GM19452 (cell line): Measurements from ENCODE around the gene INTS1.
A peak's percentile ranks its signal among the peaks of the same experiment; 100 is the strongest.

Experiments used
- ATAC-seq: cut with Tn5 transposase; IDR thresholded peaks from one replicate; pipeline ENCODE4 v1.9.1; 2021; ENCODE audit not compliant: unreplicated experiment

INTS1 gene

GRCh38 chr7:1503816-1504775 lies at the start of gene INTS1:
INTS1 (minus strand) TSS chr7:1504389; CDS start chr7:1503960, 429 bp downstream.
- peak; percentile 85 for ATAC-seq

GRCh38 chr7:1553512-1554210 lies 49.5 kb upstream of the INTS1 start:
- ATAC-seq = no peak

- ATAC-seq = no peak
Measured at GRCh38 chr7:1552200-1552599, 48.0 kb upstream of the INTS1 start.

- ATAC-seq = no peak
Measured at GRCh38 chr7:1550846-1551155, 46.6 kb upstream of the INTS1 start.

- no peak for ATAC-seq
Measured at GRCh38 chr7:1550005-1550845, 46.0 kb upstream of the INTS1 start.

GRCh38 chr7:1549357-1550004 lies 45.3 kb upstream of the INTS1 start:
- ATAC-seq = no peak

GRCh38 chr7:1548944-1549343 lies 44.8 kb upstream of the INTS1 start:
- no peak for ATAC-seq

- no peak for ATAC-seq
Measured at GRCh38 chr7:1548438-1548831, 44.2 kb upstream of the INTS1 start.

GRCh38 chr7:1547777-1548437 lies 43.7 kb upstream of the INTS1 start:
- no peak for ATAC-seq

- ATAC-seq = no peak
Measured at GRCh38 chr7:1546909-1547776, 43.0 kb upstream of the INTS1 start.

GRCh38 chr7:1546274-1546908 lies 42.2 kb upstream of the INTS1 start:
- no peak for ATAC-seq

- ATAC-seq = no peak
Measured at GRCh38 chr7:1545417-1546246, 41.4 kb upstream of the INTS1 start.

- no peak for ATAC-seq
Measured at GRCh38 chr7:1544896-1545416, 40.8 kb upstream of the INTS1 start.

- ATAC-seq = no peak
Measured at GRCh38 chr7:1544178-1544895, 40.1 kb upstream of the INTS1 start.

GRCh38 chr7:1543826-1544177 lies 39.6 kb upstream of the INTS1 start:
- no peak for ATAC-seq

GRCh38 chr7:1542841-1543747 lies 38.9 kb upstream of the INTS1 start:
- no peak for ATAC-seq
